Hepatocyte (in vitro differentiated cells): ENCODE results near the gene UBE2L3. TPM values are rescaled to one million over a fixed set of nuclear protein-coding genes. Genes with fewer than 3 reads are reported as not detected.

Experiments
- DNase-seq: peaks from one replicate; pipeline ENCODE4 v3.0.0-alpha.2; 2016; ENCODE audit warnings: low spot score
- H2AFZ ChIP-seq: fragments of 200-600 bp; sonication (generic); 2 replicates; pipeline ENCODE4 v1.6.0; 2016; ENCODE audit warnings: antibody characterized with exemption, mild to moderate bottlenecking
- H3K27ac ChIP-seq: fragments of 200-600 bp; sonication (generic); 2 replicates; pipeline ENCODE4 v1.5.1; 2016; ENCODE audit warnings: mild to moderate bottlenecking
- H3K27me3 ChIP-seq: fragments of 200-600 bp; sonication (generic); 2 replicates; pipeline ENCODE4 v1.6.1; 2016
- H3K36me3 ChIP-seq: fragments of 200-600 bp; sonication (generic); replicated peaks from 2 replicates; pipeline ENCODE4 v1.5.1; 2016; ENCODE audit warnings: low read depth; ENCODE audit not compliant: insufficient read depth
- H3K4me1 ChIP-seq: fragments of 200-600 bp; sonication (generic); 2 replicates; pipeline ENCODE4 v1.5.1; 2016; ENCODE audit warnings: mild to moderate bottlenecking, moderate library complexity; ENCODE audit not compliant: insufficient read depth
- H3K4me2 ChIP-seq: fragments of 200-600 bp; sonication (generic); 2 replicates; pipeline ENCODE4 v1.6.0; 2016
- H3K4me3 ChIP-seq: fragments of 200-600 bp; sonication (generic); 2 replicates; pipeline ENCODE4 v1.5.1; 2016; ENCODE audit warnings: mild to moderate bottlenecking
- H3K79me2 ChIP-seq: fragments of 200-600 bp; sonication (generic); 2 replicates; pipeline ENCODE4 v1.6.0; 2017; ENCODE audit warnings: mild to moderate bottlenecking
- H3K9me2 ChIP-seq: fragments of 200-600 bp; sonication (generic); replicated peaks from 2 replicates; pipeline ENCODE4 v1.6.0; 2017; ENCODE audit warnings: mild to moderate bottlenecking; ENCODE audit not compliant: insufficient read depth
- H3K9me3 ChIP-seq: fragments of 200-600 bp; sonication (generic); 2 replicates; pipeline ENCODE4 v1.5.1; 2016; ENCODE audit warnings: low read depth, mild to moderate bottlenecking
- H4K20me1 ChIP-seq: fragments of 200-600 bp; sonication (generic); 2 replicates; pipeline ENCODE4 v1.6.0; 2016; ENCODE audit warnings: mild to moderate bottlenecking; ENCODE audit not compliant: insufficient read depth, poor library complexity, severe bottlenecking
- EZH2 ChIP-seq: fragments of 200-600 bp; sonication (generic); IDR thresholded peaks from 2 replicates; pipeline ENCODE4 v1.6.1; 2016; ENCODE audit warnings: antibody characterized with exemption, mild to moderate bottlenecking, borderline replicate concordance
- EZH2phosphoT487 ChIP-seq: fragments of 200-600 bp; sonication (generic); IDR thresholded peaks from one replicate; pipeline ENCODE4 v1.6.1; 2018; ENCODE audit warnings: antibody characterized with exemption, mild to moderate bottlenecking, low read depth, moderate library complexity; ENCODE audit not compliant: unreplicated experiment, severe bottlenecking
- WGBS: methylation state at CpG from one replicate; pipeline ENCODE4 v1.1.6; 2016; ENCODE audit warnings: low lambda C conversion rate; ENCODE audit errors: missing lambda C conversion rate; 5-methylcytosine and 5-hydroxymethylcytosine counted together
- polyA plus RNA-seq: library from polyadenylated mRNA; unstranded; fragments of >200 nt; fragmentation: Nextera tagmentation; extraction: Ambion mirVana; gene quantifications from 2 replicates; pipeline ENCODE4 v1.2.1, GENCODE V29; 2016
- total RNA-seq: library from RNA; depleted of rRNA; stranded (reverse); fragments of >200 nt; gene quantifications from 2 replicates; pipeline ENCODE4 v1.2.3, GENCODE V29; 2014
- TF ChIP-seq, protein P1 (sequence below): fragments of 200-600 bp; sonication (generic); IDR thresholded peaks from 2 replicates; pipeline ENCODE4 v1.5.1; 2016; ENCODE audit warnings: antibody characterized with exemption, mild to moderate bottlenecking; ENCODE audit not compliant: poor library complexity

UBE2L3 gene
- total and polyA plus RNA-seq, 2 experiments from 2014 or later = 49.3 to 91.0 TPM

DNA sequence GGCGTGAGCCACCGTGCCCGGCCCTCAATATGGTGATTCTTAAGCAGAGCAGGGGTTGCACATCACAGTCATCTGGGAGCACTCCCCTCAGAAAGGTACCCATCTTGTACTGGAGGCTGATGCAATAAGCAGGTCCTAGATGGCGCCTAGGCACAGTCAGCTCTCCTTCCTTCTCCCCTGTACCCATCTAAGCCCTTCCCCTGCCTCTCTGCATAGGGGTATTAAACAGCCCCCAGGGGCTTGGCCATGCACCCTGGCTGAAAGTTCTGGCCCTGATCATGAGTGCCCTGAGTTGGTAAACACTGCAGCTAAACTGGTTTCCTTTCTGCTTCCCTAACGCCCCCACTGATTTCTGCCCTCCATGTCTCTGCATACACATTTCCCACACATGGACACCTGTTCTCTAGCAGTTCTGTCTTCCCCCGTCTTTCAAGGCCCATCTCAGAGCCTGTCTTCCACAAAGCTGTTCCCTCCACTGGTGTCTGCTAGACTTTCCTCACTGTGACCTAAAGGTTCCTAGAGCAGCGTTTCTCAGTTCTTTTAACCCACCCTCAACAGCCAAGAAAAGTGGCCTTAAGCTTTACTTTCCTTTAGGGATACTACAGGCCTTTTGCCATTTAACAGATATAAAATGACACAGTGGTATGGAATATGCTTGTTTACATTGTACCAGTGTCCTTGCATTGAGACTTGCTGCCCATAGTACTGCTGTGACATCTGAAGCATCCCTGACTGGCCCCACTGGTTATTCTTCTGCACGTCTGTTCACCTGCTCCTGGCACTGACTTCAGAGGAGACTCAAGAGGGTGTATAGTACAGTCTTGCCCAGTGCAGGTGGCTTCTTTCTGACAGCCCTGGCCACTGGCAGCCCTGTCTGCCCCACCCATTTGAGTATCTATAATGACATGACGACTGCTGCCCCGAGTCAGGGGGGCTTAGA is 15.6 kb downstream of the UBE2L3 start:
- Histone ChIP-seq H3K27ac (no peak overlapping the region), H3K36me3 (no peaks in the 10 kb centered on the region), H3K27me3 (no peaks in the 10 kb centered on the region), H3K9me3 (no peaks in the 10 kb centered on the region), H3K9me2 (no peaks in the 10 kb centered on the region), H3K4me2 (no peak overlapping the region), H2AFZ (no peak overlapping the region), H3K4me3 (no peak overlapping the region), H3K4me1 (peaks cover 12% of the 10 kb centered on the region), H3K79me2 (peaks cover 100% of the 10 kb centered on the region), H4K20me1 (peaks cover 100% of the 10 kb centered on the region)
- TF ChIP-seq EZH2 (no peak), EZH2phosphoT487 (no peak)
- TF ChIP-seq, protein P1, sequence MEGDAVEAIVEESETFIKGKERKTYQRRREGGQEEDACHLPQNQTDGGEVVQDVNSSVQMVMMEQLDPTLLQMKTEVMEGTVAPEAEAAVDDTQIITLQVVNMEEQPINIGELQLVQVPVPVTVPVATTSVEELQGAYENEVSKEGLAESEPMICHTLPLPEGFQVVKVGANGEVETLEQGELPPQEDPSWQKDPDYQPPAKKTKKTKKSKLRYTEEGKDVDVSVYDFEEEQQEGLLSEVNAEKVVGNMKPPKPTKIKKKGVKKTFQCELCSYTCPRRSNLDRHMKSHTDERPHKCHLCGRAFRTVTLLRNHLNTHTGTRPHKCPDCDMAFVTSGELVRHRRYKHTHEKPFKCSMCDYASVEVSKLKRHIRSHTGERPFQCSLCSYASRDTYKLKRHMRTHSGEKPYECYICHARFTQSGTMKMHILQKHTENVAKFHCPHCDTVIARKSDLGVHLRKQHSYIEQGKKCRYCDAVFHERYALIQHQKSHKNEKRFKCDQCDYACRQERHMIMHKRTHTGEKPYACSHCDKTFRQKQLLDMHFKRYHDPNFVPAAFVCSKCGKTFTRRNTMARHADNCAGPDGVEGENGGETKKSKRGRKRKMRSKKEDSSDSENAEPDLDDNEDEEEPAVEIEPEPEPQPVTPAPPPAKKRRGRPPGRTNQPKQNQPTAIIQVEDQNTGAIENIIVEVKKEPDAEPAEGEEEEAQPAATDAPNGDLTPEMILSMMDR = no peak
- no peak for DNase-seq
- 87% methylated on average over 10 of the region's 10 CpGs for WGBS

DNA sequence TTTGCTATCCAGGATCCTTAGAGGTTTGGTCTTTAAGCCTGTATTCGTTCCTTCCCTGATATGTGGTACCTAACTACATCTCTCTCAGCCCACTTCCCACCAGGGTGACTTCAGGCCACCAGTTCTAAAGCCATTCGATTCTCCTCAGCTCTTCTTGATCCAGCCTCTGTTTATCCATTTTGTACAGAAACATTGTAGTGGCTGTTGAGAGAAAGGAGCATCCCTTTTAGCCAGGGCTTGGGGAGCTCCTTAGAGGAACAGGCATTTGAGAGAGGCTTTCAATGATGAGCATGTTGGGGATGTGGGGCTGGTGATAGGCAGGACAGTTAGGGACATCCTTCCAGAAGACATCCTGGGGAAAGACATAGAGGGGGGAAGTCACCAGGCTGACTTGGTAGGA is 17.9 kb downstream of the UBE2L3 start:
- Histone ChIP-seq H3K36me3 (no peaks in the 10 kb centered on the region), H3K27ac (no peak overlapping the region), H3K9me3 (no peaks in the 10 kb centered on the region), H3K27me3 (no peaks in the 10 kb centered on the region), H2AFZ (no peak overlapping the region), H3K79me2 (peaks cover 100% of the 10 kb centered on the region), H3K4me1 (no peaks in the 10 kb centered on the region), H4K20me1 (peaks cover 100% of the 10 kb centered on the region), H3K9me2 (no peaks in the 10 kb centered on the region), H3K4me3 (no peak overlapping the region), H3K4me2 (no peak overlapping the region)
- 100% methylated on average over 2 of the region's 2 CpGs for WGBS
- DNase-seq = no peak
- TF ChIP-seq EZH2phosphoT487 = no peak
- TF ChIP-seq EZH2 = no peak
- TF ChIP-seq, protein P1 = no peak

DNA sequence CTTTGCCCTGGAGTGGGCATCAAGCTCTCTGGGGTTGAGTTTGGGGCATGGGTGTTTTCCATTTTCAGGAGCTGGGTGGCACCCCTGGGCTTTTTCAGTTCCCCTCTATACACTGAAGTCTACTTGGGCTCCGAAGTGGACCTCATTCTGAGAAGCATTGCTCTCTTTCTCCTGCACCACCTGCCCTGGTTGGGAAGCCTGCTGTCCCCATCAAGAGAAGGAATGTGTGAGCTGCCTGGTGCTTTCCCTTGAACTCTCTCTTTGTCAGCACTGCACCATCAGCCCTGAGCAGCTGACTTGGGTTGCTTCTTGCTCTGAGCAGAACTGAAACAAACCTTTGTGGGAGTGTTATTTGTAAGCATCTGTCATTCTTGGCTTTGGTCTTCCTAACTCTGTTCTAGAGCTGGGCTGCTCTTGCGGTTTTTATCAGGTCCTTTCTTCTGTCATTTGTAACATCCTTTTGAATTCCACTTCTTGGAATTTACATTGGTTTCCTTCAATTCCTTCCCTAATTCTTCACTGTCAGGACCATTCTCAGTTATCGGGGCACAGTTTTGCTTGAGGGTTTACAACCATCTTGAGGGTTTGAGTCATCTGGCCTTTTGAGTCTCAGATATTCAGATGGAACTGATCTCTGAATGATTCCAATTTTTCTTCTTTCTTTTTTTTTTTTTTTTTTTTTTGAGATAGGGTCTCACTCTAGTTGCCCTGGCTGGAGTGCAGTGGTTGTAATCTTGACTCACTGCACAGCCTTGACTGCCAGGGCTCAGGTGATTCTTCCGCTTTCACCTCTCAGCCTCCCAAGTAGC is 20.5 kb downstream of the UBE2L3 start:
- no peak for TF ChIP-seq EZH2phosphoT487
- no peak for TF ChIP-seq EZH2
- TF ChIP-seq, protein P1 = no peak
- DNase-seq = no peak
- Histone ChIP-seq H3K27me3 (no peaks in the 10 kb centered on the region), H3K36me3 (no peaks in the 10 kb centered on the region), H3K79me2 (peaks cover 100% of the 10 kb centered on the region), H3K4me1 (no peaks in the 10 kb centered on the region), H3K27ac (no peak overlapping the region), H3K9me3 (no peaks in the 10 kb centered on the region), H3K9me2 (no peaks in the 10 kb centered on the region), H2AFZ (no peak overlapping the region), H3K4me2 (no peak overlapping the region), H3K4me3 (no peak overlapping the region), H4K20me1 (peaks cover 100% of the 10 kb centered on the region)
- 89% methylated on average over 4 of the region's 4 CpGs for WGBS
